HG03469 (cell line): ENCODE results near the gene VWCE.

ENCODE experiments used
- ATAC-seq: cut with Tn5 transposase; IDR thresholded peaks from one replicate; pipeline ENCODE4 v1.9.1; 2021; ENCODE audit warnings: mild to moderate bottlenecking, moderate library complexity, moderate number of reproducible peaks; ENCODE audit not compliant: unreplicated experiment

VWCE gene

GRCh38 chr11:61287338-61287977, 7.7 kb downstream of the VWCE start:
- no peak for ATAC-seq

GRCh38 chr11:61283613-61284012, 11.5 kb downstream of the VWCE start:
- ATAC-seq, result no peak

GRCh38 chr11:61281581-61282250, 13.4 kb downstream of the VWCE start:
- no peak for ATAC-seq

- no peak for ATAC-seq
Observed at GRCh38 chr11:61280883-61281580, 14.1 kb downstream of the VWCE start.

- no peak for ATAC-seq
Observed at GRCh38 chr11:61279934-61280659, 15.0 kb downstream of the VWCE start.

GRCh38 chr11:61278001-61278470, 17.1 kb downstream of the VWCE start:
- no peak for ATAC-seq

GRCh38 chr11:61277186-61278000, 17.7 kb downstream of the VWCE start:
- no peak for ATAC-seq

- ATAC-seq, result no peak
Observed at GRCh38 chr11:61275191-61275590, 19.9 kb downstream of the VWCE start.

GRCh38 chr11:61274084-61274483, 21.0 kb downstream of the VWCE start:
- ATAC-seq, result no peak

GRCh38 chr11:61273178-61274078, 21.7 kb downstream of the VWCE start:
- no peak for ATAC-seq

GRCh38 chr11:61272731-61273130, 22.4 kb downstream of the VWCE start:
- ATAC-seq, result no peak

- ATAC-seq, result no peak
Observed at GRCh38 chr11:61270354-61271076, 24.6 kb downstream of the VWCE start.

GRCh38 chr11:61268588-61269250, 26.4 kb downstream of the VWCE start:
- ATAC-seq, result no peak

GRCh38 chr11:61267437-61267841, 27.7 kb downstream of the VWCE start:
- ATAC-seq, result no peak

GRCh38 chr11:61266602-61267001, 28.5 kb downstream of the VWCE start:
- no peak for ATAC-seq

- ATAC-seq, result no peak
Observed at GRCh38 chr11:61265357-61265756, 29.8 kb downstream of the VWCE start.

- no peak for ATAC-seq
Observed at GRCh38 chr11:61264795-61265194, 30.3 kb downstream of the VWCE start.

GRCh38 chr11:61264371-61264770, 30.7 kb downstream of the VWCE start:
- ATAC-seq, result no peak
